HG02610 (cell line): ENCODE results near the gene KCNH6.

Source experiments
- ATAC-seq: cut with Tn5 transposase; IDR thresholded peaks from one replicate; pipeline ENCODE4 v1.9.1; 2021; ENCODE audit warnings: mild to moderate bottlenecking, moderate library complexity; ENCODE audit not compliant: unreplicated experiment

Gene KCNH6

DNA sequence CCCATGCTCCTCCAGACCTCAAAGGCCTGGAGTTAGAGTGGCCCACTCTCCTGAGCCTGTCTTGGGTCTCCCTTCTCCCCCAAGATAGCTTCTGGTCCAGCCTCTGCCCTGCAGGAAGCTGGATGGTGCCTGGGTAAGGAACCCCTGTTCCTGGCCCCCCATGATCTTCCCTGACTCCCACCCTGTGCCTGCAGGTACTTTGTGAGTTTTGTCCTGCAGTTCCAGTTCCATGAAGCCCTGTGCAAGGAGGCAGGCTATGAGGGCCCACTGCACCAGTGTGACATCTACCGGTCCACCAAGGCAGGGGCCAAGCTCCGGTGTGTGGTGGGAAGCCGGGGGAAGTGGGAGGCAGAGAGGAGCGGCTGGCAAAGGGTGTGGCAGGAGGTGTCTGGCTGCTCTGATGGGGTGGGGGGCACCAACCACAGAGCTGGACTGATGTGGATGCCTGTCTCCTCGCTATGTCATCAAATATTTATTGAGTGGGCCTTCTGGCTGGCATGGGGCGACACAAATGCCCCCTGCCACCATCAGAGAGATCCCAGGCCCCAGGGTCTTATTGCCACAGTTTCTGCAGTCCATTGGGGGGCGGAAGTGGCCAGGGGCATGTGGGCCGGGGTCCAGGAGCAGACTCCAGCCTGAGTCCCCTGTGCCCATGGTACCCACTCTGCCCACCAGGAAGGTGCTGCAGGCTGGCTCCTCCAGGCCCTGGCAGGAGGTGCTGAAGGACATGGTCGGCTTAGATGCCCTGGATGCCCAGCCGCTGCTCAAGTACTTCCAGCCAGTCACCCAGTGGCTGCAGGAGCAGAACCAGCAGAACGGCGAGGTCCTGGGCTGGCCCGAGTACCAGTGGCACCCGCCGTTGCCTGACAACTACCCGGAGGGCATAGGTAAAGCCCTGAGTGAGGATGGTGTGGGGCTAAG, 39.2 kb upstream of the KCNH6 start:
- ATAC-seq: no peak

DNA sequence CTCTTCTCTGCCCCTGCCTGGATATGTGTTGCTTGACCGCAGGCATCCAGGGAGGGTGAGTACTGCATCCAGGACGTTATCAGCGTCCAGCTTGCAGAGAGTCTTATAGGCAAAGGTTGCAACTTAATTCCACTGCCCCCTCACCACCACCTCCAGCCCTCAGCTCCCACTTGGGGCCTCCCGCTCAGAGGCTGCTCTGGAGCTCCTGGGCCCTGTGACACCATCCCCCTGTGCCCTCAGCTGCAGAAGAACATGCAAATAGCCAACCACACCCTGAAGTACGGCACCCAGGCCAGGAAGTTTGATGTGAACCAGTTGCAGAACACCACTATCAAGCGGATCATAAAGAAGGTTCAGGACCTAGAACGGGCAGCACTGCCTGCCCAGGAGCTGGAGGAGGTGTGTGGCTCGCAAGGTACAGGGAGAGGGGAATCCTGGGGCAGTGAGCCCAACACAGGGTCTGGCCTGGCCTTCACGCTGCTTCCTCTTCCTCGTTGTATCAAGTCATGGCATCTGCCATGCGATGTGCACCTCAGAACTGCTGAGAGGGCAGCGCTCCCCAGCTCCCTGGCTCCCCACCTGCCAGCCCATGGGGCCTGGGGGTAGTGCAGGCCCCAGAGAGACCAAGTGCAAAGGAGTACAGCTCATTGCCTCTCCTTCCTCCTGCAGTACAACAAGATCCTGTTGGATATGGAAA, 36.7 kb upstream of the KCNH6 start:
- no peak for ATAC-seq

DNA sequence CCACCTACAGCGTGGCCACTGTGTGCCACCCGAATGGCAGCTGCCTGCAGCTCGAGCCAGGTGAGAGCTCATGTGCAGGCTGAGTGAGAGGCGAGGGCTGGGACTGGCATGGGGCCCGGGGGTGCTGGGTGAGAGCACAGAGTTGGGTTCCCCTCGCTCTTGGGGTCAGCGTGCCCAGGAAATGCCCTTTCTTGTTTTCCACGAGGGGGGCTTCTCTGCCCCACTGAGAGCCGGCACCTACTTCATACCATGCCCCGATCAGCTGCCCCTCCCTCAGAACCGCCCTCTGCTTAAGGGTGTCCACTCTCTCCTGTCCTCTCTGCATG, 36.2 kb upstream of the KCNH6 start:
- ATAC-seq: no peak

DNA sequence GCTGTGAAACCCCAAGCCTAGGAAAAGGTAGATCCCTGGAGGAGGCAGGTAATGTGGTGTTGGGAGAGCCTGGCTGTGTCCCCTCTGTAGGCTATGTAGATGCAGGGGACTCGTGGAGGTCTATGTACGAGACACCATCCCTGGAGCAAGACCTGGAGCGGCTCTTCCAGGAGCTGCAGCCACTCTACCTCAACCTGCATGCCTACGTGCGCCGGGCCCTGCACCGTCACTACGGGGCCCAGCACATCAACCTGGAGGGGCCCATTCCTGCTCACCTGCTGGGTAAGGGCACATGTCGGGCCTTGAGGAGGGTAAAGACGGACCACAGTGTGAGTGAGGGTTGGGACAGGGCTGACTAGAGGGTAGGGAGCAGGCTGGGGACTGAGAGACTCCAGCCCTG, 34.3 kb upstream of the KCNH6 start:
- ATAC-seq: no peak

DNA sequence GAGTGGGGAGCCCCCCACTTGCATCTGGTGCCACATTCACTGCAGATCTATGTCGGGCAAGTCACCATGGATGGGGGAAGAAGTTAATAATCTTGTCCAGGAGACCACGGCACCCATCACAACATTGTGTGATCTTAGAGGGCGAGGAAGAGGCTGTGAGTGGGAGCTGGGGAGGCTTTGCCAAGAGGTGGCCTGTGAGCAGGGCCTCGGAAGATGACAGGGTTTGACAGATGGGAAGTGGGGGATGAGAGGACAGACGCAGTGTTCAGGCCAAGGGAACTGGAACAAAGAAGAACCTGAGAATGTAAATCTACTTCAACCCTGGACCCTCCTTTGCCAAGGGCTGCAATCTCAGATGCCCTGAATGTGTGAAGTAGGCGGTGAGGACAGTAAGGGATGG, 33.9 kb upstream of the KCNH6 start:
- ATAC-seq: no peak

DNA sequence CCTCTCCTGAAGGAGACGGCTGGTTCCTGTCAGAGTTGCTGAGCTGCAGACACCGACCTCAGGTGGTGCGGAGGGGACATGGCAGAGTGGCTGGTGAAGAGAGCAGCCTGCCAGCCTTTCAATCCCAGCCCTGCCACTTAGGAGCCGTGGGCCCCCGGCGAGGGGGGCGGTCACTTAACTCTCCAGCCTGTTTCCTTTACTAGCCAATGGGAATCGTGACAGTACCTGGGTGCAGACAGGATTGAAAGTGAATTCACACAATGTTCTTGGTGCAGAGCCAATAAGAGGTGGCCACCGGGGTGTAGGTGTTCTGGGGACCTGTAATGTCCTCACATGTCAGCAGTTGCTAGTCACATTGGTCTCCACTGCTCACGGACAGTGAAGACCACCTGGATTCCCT, 32.8 kb upstream of the KCNH6 start:
- ATAC-seq: no peak

DNA sequence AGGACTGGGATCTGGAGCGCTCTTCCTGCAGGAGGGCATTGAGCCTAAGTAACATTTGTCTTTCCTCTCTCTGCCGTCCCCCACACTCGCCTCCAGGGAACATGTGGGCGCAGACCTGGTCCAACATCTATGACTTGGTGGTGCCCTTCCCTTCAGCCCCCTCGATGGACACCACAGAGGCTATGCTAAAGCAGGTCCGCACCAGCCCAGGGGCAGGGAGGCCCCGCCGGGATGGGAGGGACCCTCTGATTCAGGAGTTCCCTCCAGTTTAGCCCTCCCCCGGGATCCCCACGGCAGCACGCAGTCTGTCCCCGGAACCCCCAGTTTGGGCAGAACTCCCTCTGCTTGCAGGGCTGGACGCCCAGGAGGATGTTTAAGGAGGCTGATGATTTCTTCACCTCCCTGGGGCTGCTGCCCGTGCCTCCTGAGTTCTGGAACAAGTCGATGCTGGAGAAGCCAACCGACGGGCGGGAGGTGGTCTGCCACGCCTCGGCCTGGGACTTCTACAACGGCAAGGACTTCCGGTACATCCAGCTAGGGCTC, 32.2 kb upstream of the KCNH6 start:
- no peak for ATAC-seq

DNA sequence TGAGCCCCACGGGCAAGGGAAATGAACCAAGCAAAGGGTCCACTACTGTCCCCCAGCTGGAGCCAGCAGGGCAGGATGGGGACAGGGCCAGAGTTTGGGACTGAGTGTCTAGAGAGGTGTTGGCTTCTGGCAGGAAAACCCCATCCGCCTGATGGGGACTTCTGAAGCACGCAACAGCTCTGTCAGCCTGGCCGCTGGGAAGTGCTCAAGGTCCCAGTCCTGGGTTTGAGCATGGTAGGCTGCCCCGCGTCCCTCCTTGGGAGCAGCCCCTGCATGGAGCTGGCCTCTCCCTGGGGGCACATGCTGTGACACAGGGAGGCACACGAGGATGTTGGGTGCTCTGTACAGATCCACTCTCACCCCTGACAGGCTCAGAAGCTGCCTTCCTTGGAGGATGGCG, 31.7 kb upstream of the KCNH6 start:
- no peak for ATAC-seq

DNA sequence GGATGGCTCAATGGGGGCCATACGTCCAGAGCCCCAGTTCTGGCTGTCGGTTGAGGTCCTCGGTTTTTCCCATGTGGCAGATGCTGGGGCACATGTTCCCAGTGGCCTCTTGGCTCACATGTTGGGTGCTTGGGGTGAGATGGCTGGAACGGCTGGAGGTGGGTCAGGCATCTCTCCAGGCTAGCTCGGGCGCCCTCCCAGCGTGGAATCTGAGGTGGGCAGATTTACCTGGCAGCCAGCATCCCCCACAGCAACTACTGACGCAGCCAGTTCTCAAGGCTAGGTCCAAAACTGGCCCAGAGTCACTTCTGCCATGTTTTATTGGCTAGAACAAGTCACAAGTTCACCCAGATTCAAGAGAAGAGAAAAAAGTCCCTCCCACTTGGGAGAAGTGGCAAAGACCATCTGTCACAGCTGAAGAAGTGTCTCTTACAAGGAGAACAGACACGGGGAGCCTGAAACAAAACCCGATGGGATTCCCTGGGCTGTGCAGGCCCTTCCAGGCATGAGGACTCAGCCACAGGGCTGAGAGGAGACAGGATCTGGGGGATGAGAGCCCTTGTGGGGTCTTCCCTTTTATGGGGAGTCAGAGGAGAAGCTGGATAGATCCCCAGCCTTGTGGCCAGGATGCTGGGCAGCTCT, 31.1 kb upstream of the KCNH6 start:
- ATAC-seq: no peak

DNA sequence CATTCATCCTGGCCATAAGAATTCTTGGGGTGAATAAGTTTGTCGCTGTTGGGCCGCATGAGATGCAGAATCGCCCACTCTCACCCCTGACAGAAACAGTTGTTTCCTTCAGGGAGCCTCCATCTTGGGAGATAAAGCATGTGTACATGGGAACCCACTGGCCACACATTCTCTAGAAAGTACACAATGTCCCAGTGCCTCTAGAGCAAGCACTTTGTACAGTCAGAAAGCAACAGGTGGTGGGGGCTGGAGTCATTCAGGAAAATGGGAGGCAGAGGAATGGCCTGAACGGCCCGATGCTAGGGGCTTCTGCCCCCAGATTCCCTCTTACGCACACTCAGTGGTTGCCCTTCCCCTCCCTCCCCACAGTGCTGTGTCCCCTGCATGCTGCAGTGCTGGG, 30.2 kb upstream of the KCNH6 start:
- no peak for ATAC-seq

DNA sequence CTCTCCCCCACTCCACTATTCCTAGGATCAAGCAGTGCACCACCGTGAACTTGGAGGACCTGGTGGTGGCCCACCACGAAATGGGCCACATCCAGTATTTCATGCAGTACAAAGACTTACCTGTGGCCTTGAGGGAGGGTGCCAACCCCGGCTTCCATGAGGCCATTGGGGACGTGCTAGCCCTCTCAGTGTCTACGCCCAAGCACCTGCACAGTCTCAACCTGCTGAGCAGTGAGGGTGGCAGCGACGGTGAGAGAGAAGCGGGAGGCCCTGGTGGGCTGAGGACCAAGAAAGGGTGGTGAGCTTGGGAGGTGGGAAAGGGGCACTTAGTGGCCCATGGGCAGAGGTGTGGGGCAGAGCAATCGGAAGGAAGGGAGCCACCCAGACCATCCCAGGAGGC, 29.7 kb upstream of the KCNH6 start:
- no peak for ATAC-seq

DNA sequence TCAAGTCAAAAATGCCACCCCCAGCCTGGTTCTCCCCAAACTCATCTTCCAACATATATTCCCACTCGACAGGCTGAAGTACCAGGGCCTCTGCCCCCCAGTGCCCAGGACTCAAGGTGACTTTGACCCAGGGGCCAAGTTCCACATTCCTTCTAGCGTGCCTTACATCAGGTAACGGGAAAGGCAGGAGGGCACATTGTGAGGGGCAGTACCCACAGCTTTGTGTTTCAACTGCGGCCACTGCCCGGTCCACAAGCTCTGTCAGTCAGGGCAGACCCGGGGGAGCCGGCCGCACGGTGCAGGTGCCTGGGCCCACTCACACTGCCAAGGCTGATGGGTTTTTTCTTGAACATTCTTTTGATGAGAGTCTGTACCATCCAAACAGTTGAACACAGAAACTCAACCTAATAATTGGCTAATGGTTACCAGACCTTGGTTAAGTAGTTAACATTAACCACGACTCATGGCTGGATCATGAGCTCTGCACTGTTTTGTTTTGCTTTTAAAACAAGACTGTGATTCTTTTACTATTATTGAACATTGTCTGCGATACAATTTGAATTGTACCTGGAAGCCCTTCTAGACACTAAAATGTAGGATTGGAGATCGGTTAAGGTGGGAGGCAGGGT, 28.7 kb upstream of the KCNH6 start:
- ATAC-seq: no peak

DNA sequence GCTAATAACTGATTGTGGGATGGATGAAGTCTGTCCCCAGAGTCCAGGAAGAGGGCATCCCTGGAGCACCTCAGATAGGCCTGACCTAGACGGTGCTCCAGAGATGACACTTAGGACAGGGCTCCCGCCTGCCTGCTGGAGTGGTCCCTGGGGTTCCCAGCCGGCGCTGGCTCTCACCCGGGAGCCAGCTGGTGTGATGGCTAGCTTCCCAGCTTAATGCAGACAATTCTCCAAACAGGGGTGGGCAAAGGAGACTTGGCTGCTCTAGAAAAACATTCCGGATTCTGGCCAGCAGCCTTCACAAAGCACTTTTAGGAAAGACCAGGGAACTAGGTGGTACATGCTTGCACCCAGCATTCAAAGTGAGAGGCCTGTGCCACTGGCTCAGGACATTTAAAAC, 27.7 kb upstream of the KCNH6 start:
- no peak for ATAC-seq

DNA sequence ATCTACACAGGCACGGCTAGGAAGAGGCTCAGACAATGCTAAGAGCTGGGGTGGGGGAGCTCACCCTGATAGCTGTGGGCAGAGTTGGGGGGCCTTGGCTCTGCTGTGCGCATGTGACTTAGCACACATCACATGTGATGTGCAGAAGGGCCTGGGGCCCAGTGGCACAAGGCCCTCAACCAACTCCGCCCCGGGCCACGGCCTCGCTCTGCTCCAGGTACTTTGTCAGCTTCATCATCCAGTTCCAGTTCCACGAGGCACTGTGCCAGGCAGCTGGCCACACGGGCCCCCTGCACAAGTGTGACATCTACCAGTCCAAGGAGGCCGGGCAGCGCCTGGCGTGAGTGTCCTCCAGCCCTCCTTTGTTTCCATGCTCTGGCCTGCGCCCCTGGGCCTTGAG, 27.0 kb upstream of the KCNH6 start:
- no peak for ATAC-seq

DNA sequence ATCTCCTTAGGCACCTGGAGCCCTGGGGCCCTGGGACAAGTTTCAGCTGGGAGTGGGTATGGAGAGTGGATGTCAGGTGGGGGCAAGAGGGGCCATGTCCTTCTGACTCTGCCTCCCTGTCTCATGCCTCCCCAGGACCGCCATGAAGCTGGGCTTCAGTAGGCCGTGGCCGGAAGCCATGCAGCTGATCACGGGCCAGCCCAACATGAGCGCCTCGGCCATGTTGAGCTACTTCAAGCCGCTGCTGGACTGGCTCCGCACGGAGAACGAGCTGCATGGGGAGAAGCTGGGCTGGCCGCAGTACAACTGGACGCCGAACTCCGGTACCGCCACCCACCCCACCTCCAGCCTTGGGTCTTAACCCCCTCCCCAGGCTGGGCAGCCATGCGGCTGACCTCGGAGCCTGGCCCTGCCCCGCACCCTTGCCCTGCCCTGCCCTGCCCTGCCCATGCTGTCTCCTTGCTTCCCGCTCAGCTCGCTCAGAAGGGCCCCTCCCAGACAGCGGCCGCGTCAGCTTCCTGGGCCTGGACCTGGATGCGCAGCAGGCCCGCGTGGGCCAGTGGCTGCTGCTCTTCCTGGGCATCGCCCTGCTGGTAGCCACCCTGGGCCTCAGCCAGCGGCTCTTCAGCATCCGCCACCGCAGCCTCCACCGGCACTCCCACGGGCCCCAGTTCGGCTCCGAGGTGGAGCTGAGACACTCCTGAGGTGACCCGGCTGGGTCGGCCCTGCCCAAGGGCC, 26.3 kb upstream of the KCNH6 start:
- no peak for ATAC-seq

DNA sequence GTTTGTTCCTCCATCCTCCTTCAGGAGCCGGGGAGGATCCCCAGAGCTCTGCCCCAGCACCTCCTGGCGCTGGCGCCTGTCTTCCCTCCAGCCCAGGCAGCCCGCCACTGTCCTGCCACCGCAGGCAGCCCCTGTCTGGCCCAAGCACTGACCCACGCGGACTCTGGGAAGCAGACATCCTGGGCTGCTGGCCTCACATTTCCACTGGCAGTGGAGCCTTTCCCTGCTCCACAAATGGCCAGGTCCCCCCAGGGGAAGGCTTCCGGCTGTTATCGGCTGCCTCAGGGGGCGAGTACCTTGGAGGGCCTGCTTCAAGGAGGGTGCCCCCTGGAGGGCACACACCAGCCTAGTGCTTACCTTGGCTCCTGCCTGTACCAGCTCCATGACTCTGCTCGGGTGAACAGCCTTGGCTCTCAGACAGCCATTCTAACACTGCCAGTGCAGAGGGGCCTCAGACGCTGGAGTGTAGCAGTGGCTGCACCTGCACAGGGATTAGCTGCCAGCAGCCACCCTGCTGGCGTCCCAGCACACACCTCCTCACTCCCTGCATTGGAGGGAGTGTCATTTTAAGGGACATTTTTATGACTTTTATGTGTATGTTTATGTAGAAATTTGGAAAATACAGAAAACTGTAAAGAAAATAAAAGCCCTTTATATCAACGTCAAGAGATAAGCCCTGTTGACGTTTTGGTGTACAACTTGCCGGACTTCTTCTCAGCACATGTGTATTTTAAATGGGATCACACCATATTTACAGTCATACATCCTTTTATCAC, 25.3 kb upstream of the KCNH6 start:
- ATAC-seq: no peak

DNA sequence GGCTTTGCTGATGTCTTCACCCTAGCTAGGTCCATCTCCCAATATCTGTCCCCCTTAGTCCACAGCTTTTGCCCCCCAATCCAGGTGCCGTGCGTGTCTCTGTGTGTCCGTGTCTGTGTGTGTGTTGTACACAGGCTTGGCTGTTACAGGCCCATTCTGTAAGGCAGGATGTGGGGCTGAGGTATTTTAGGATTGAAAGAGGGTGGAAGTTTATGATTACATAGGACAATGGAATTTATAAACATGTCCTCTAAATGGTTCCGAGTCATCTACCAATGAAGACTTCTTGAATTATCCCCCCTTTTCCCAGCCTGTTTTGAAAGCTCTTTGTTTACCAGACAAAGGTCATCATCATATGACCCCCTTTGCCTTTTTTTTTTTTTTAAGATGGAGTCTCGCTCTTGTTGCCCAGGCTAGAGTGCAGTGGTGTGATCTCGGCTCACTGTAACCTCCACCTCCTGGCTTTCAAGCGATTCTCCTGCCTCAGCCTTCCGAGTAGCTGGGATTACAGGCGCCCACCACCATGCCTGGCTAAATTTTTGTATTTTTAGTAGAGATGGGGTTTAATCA, 24.4 kb upstream of the KCNH6 start:
- ATAC-seq: no peak

DNA sequence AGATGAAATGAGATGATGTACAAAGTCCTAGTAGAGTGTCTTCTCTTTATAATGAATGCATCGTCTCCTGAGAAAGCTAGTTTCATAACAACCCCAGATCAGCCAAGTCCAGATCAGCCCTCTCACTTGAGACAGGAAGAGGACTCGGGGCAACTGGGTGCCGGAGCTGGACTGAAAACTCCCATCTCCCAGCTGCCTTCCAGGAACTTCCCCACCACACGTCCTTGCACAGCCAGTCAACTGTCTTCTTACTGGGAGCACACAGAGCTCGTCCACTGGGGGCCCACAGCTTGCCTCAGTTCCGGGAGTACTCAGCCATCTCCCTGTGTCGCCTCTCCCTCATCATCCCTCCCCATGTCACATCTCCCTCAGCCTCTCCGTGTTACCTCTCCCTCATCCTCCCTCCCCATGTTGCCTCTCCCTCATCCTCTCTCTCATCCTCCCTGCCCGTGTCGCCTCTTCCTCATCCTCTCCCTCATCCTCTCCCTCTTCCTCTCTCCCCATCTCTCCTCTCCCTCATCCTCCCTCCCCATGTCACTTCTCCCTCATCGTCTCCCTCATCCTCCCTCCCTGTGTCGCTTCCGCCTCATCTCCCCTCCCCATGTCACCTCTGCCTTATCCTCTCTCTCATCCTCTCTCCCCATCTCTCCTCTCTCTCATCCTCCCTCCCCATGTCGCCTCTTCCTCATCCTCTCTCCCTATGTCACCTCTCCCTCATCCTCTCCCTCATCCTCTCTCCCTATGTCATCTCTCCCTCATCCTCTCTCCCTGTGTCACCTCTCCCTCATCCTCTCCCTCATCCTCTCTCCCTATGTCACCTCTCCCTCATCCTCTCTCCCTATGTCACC, 22.4 kb upstream of the KCNH6 start:
- no peak for ATAC-seq

DNA sequence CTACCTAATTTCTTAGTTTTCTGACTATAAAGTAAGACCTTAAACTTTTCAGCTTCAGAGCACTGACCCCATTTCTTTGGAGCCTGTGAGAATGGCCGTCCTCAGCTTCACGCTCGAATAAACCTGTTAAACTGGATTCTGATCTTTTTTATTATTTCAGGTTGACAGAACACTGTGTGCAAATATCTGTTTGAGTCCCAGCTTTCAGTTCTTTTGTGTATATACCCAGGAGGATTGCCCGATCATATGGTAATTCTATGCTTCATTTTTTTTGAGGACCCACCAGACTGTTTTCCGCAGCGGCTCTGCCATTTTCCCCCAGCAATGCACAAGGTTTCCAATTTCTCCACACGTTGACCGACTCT, 19.8 kb upstream of the KCNH6 start:
- no peak for ATAC-seq
